Lung (tissue), 12 donors: ENCODE measurements around the gene GRXCR1. TPM values are rescaled to one million over a fixed set of nuclear protein-coding genes. Genes with fewer than 3 reads are reported as not detected.
A peak's percentile ranks its signal among the peaks of the same experiment; 100 is the strongest.

Source experiments
- ATAC-seq: fragments of 200-7000 bp; cut with Tn5 transposase; one replicate; pipeline ENCODE4 v1.9.1; 2020; ENCODE audit warnings: moderate number of reproducible peaks; ENCODE audit not compliant: insufficient read depth, low FRiP score
- DNase-seq, 3 donors: peaks; one replicate each; pipeline ENCODE4 v3.0.0-alpha.2; 2013 to 2017
- H3K27ac ChIP-seq, 2 donors: one replicate each; pipeline ENCODE4 v1.5.1; 2013; ENCODE audit warnings: mild to moderate bottlenecking in 2 of 2, moderate library complexity in 2 of 2, control low read depth in 1 of 2, inconsistent platforms in 1 of 2, low read depth in 1 of 2, low read length in 1 of 2
- H3K27me3 ChIP-seq, 3 donors: one replicate each; pipeline ENCODE4 v1.5.1; 2013; ENCODE audit warnings: low read length in 2 of 3; ENCODE audit not compliant: control insufficient read depth in 3 of 3, insufficient read depth in 3 of 3
- H3K36me3 ChIP-seq, 4 donors: one replicate each; pipeline ENCODE4 v1.5.1; 2013; ENCODE audit warnings: low read length in 4 of 4, mild to moderate bottlenecking in 1 of 4, moderate library complexity in 1 of 4; ENCODE audit not compliant: control insufficient read depth in 4 of 4, insufficient read depth in 4 of 4
- H3K4me1 ChIP-seq, 5 donors: one replicate each; pipeline ENCODE4 v1.5.1; 2013; ENCODE audit warnings: low read length in 5 of 5, mild to moderate bottlenecking in 2 of 5, moderate library complexity in 1 of 5; ENCODE audit not compliant: control insufficient read depth in 5 of 5, insufficient read depth in 5 of 5
- H3K4me3 ChIP-seq: one replicate; pipeline ENCODE4 v1.5.1; 2013; ENCODE audit warnings: mild to moderate bottlenecking, control low read depth, moderate library complexity
- H3K9ac ChIP-seq, 2 donors: one replicate each; pipeline ENCODE4 v1.5.1; 2013; ENCODE audit warnings: low read length in 2 of 2, control low read depth in 1 of 2; ENCODE audit not compliant: insufficient read depth in 1 of 2
- H3K9me3 ChIP-seq, 4 donors: one replicate each; pipeline ENCODE4 v1.5.1; 2013; ENCODE audit warnings: low read length in 3 of 4, mild to moderate bottlenecking in 1 of 4, moderate library complexity in 1 of 4; ENCODE audit not compliant: control insufficient read depth in 4 of 4, insufficient read depth in 3 of 4
- CTCF ChIP-seq: IDR thresholded peaks from 2 replicates; pipeline ENCODE4 v1.5.1; 2012; ENCODE audit warnings: mild to moderate bottlenecking; ENCODE audit errors: control extremely low read depth, extremely low read depth
- WGBS, 2 donors: extraction: QIAGEN DNeasy Blood & Tissue Kit; methylation state at CpG; one replicate each; pipeline ENCODE4 v1.1.7; 2013; 5-methylcytosine and 5-hydroxymethylcytosine counted together
- polyA plus RNA-seq, 2 donors: library from polyadenylated mRNA; stranded (reverse); fragments of 200-250 nt; gene quantifications; one replicate each; pipeline ENCODE4 v1.2.1, GENCODE V29; 2013
- total RNA-seq, 2 donors: library from RNA; depleted of rRNA in 1 of 2; stranded (reverse); fragments of >200 nt in 1 of 2; gene quantifications; one replicate each; pipeline ENCODE4 v1.2.1, GENCODE V29; 2014 to 2021
- donor health status: control.
- donor health status: control.
- donor health status: Bipolar disorder and iron deficiency.
- donor health status: healthy.
- donor health status: DM: yes; HTN: yes; CAD: no.

The GRXCR1 gene
- total and polyA plus RNA-seq, 4 donors = not detected

- Histone ChIP-seq H3K36me3 (no peaks in the 10 kb centered on the region), H3K9me3 (no peaks in the 10 kb centered on the region), H3K9ac (no peak overlapping the region), H3K4me3 (no peak overlapping the region), H3K4me1 (no peaks in the 10 kb centered on the region), H3K27ac (no peak overlapping the region), H3K27me3 (no peaks in the 10 kb centered on the region)
- DNase-seq (no peak), ATAC-seq (no peak)
- TF ChIP-seq CTCF = no peak
- 58 to 62% methylated on average over 1 of the region's 1 CpG for WGBS, 2 donors
Observed at GRCh38 chr4:42953321-42953720, 60.8 kb downstream of the GRXCR1 start.

- WGBS, 2 donors = 77 to 80% methylated on average over 10 of the region's 10 CpGs
- TF ChIP-seq CTCF = no peak
- no peak overlapping the region for H3K27ac ChIP-seq
- ATAC-seq (no peak), DNase-seq (peak in 2 of 3 donors; percentile 6 to 51)
- H3K4me3 ChIP-seq = no peak overlapping the region
- H3K36me3 ChIP-seq = no peaks in the 10 kb centered on the region
- no peaks in the 10 kb centered on the region for H3K9me3 ChIP-seq
- H3K27me3 ChIP-seq = no peaks in the 10 kb centered on the region
- no peaks in the 10 kb centered on the region for H3K4me1 ChIP-seq
- H3K9ac ChIP-seq = no peak overlapping the region
Observed at GRCh38 chr4:42954963-42955669, 62.6 kb downstream of the GRXCR1 start.

- no peak overlapping the region for H3K27ac ChIP-seq
- WGBS, 2 donors = 78 to 85% methylated on average over 5 of the region's 5 CpGs
- no peak for DNase-seq
- no peak overlapping the region for H3K9ac ChIP-seq
- no peak for ATAC-seq
- H3K9me3 ChIP-seq = no peaks in the 10 kb centered on the region
- no peaks in the 10 kb centered on the region for H3K27me3 ChIP-seq
- no peak overlapping the region for H3K4me3 ChIP-seq
- TF ChIP-seq CTCF = no peak
- H3K4me1 ChIP-seq = no peaks in the 10 kb centered on the region
- no peaks in the 10 kb centered on the region for H3K36me3 ChIP-seq
Observed at GRCh38 chr4:42955746-42956505, 63.4 kb downstream of the GRXCR1 start.
